HG02798 (cell line): ENCODE data around the gene SMPDL3B.
"Not testable (repeated sequence)": the region's sequence is repeated elsewhere in the genome, so short reads cannot be mapped to it uniquely, and the experiment has no call there.

Source experiments
- ATAC-seq: cut with Tn5 transposase; IDR thresholded peaks from one replicate; pipeline ENCODE4 v1.9.1; 2021; ENCODE audit warnings: mild to moderate bottlenecking; ENCODE audit not compliant: unreplicated experiment, poor library complexity

SMPDL3B gene

DNA sequence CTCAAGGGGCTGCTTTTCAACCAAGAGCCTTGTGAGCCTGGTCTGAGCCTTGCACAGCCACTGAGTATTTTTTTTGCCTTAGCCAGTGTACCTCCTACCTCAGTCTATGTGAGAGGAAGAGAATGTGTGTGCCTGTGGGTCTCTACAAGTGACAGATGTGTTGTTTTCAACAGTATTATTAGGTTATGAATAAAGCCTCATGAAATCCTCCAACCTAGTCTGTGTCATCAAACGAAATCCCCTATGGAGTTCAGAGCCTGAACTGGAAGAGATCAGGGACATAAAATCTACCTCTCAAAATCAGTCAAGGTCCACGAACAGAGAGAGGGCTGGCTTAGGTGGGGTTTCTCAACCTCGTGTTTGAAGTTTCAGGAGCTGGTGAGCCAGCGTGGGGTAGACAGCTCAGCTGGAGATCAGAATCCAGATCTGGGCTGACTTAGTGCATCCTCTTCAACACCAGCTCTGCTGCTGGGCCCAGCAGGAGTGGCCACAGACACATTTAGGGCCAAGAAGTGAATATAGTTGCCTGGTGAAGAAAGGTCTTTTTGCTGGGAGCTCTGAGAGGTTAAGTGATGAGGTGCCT is 33.2 kb downstream of the SMPDL3B start:
- ATAC-seq, result no peak

DNA sequence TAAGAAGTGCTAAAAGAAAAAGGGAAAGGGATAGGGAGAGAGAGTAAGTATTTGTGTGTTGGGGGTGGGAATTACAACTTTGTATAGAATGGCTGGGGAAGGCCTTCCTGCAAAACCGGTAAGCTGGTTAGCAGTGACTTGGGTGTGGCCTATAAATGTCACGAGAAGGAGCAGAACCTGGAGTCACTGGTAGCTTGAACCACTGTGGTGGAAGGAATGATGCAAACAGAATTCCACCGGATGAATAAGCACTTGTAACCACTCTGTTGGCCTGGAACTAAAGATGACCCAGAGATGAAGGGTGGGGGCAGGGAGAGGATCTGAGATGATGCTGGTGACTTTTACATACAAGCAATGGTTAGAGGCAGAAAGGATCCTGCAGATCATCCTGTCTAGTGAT is 33.9 kb downstream of the SMPDL3B start:
- no peak for ATAC-seq

DNA sequence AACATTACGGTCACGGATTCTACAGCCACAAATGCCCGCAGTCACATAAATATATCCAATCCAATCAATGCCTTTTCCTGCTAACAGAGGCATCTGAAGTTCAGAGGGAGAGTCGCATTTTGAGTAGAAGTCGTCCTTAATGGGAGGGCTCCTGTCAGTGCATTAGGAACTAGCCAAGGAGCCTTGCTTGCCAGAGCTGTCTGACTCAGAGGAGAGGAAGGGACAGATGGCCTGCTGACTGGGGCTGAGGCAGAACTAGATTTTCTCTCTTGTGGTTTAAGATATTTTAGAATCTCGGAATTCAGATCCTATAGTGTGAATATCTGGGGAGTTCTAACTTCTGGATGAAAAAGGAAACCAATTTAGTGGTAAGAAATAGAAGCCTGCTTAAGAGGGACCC is 35.6 kb downstream of the SMPDL3B start:
- no peak for ATAC-seq

DNA sequence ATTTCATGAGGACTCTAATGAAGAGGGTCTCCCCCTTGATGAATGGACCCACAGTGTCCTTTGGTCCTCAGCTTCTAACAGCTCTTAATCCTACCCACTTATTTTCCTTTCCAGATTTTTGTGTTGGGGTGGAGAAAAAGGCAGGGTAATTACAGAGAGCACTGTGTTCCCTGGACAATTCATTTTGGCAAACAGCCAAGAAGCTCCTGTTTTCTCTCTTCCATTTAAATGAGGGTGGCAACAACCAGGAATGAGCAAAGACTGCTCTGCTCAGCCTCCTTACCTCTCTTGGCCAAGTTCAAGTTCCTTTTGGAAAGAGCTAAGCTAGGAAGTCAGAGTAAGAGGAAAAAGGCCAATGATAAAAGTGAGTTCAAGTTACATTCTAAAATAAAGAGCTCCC is 36.9 kb downstream of the SMPDL3B start:
- no peak for ATAC-seq

DNA sequence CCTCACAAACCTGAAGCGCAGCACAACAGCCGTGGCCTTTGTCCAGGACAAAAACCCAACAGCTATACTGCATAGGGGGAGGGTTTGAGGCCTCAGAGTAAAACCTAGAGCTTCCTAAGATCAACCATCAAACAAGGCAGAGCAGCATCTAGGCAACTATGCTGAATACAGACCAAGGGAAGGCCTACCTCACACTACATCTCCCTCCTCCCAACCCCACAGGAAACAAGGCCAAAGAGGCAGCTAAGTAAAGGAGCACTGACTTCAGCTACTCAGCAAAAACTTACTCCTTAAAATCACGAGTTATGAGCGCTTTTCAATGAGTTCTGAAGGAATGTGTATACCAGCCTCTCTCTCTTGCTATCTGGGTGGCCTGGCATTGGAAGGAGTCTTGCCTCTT is 37.3 kb downstream of the SMPDL3B start:
- ATAC-seq, result no peak

DNA sequence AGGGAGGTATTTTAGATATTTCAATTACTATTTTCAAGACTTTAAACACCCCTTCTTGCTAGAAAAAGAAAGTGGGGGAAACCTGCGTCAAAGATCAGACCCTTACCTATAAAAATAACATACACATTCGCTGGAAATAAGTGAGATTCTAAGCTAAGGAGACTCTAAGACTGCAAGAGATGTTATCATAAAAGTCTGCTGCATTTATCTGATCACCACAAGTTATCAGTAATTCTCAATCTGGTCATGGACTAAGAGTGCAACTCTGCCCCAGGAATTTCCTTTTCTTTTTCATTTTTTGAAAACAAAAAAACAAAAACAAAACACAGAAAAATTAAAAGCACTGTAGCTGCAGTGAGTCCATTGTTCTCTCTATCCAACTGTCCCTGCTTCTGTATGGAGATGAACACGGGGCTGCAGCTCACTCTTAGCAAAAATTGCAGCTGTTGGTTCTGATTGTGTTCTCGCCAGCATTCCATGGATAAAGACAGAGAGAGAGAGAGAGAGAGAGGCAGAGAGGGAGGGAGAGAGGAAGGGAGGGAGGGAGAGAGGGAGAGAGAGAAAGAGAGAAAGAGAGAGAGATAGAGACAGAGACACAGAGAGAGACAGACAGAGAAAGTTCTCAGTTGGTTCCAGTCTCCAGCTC is 39.1 kb downstream of the SMPDL3B start:
- no peak for ATAC-seq

DNA sequence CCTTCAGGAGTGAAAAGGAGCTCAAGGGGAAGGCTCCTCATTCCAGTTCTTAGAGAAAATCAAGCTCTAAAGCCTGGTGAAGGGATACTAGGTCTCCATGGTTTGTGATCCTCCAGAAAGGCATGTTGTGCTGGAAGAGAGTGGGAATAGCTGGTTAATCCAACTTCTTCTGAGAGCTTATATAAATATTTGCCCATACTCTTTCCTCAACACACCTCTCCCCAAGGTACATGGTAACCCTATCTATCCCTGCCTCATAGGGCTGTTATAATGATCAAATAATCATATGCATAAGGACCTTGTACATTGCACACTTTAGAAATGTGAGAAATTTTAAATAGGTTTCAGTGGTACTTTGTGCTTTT is 39.6 kb downstream of the SMPDL3B start:
- no peak for ATAC-seq

DNA sequence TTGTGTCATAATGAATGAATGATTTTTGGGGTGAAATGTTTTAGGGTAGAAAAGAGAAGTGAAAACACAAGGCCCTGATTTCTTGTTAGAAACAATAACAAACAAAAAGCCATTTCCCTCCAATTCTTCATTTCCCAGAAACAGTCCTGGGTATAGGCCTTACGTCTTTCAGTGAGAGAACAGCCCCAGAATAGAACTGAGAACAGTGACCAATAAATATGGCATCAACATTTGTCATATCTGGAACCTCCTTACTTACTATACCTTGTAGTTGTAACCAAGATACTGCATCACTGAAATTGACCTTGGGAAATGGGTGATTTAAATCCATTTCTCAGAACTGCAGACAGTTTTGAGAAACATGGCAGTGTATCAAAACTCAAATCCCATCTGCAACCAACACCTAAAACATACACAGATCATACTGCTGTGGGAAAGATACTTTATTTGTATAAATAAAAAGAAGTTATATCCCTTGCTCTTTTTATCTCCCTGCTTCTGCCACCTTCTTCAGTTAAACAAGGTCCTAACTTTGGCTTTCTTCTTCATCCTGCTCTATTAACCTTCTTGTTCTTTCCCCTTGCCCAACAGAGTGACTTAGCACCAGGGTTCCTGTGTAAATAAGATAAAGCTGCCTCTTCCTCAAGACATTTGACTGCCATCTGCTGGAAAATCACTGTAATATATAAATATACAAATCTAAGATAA is 44.5 kb downstream of the SMPDL3B start:
- ATAC-seq, result no peak

DNA sequence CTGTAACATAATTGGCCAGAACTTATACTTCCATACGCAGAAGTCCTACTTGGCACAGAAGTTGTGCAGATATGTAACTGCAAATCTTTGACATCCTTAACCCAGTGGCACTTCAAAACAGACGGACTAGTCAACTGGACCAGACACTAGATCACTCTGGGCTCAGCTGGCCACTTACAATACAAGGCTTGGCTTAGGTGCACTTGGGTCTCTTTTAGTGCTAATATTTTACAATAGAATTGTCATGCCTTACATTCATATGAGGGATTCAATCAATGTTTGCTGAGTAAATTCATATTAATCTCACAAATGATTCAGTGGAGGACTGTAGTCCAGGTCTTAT is 45.0 kb downstream of the SMPDL3B start:
- ATAC-seq, result no peak

DNA sequence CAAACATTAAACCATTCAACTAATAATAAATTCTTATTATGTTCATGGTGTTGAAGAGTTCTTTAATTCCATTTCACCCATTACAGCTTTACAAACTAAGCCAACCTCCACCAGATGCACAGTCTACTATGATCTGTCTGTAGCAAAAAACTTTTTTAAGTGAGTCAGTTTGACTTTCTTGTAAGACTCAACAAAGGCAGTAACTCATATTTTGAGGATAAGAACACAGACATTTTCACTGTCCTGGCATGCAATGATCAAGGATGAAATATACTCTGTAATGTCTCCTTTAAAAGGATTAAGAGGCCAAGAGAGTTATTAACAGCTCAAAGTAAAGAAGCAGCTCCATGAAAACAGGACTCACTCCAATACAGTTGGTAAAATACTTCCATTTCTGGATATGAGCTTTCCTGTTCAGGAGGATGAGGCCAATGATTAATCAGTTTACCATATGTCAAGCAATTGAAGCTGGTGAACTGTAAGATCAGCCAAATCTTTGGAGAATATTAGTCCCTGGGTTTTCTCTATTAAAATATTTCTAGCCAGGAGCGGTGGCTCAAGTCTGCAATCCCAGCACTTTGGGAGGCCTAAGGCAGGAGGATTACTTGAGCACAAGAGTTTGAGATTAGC is 45.5 kb downstream of the SMPDL3B start:
- ATAC-seq, result no peak

DNA sequence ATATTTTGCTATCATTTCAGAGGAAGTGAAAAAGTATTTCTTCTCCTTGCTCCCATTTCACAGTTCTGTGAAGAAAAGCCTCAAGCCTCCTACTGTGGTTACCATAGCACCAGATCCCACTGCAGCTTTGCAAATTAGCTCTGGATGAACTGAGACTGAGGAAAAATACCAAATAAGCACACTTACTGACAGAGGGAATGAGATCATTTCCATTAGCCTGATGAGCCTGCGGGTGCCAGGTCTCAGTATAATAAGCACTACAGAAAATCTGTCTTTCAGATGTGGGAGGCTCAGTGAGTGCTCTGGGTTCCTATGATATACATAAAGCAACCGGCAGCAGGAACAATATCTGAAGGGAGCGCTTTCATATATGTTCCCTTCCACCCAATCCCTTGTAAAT is 46.3 kb downstream of the SMPDL3B start:
- no peak for ATAC-seq

DNA sequence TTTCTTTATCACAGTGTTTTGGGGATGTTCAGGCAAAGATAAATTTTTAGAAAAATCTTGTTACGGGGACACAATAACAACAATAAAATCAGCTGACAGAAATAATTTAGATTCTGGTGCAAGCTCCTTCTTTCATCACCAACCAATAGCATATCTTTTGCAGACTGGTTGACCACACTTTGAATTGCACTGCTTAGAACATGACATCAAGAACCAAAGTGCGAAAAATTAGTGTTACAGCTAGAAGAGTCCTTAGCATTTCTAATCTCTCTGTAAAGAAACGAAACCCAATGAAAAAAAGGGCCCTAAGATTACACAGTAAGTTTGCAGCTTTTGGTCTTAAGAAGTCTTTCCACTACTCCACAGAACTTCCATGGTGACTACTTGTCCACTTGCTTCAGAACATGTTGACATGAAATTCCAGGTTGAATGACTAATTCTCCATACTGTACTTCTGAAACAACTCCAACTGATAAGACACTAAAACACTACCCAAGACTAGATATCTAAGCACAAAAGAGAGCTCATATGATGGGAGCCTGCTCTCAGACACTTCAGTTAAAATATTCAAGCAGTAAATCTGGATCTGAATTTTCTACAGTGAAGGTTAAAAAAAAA is 56.2 kb downstream of the SMPDL3B start:
- no peak for ATAC-seq

DNA sequence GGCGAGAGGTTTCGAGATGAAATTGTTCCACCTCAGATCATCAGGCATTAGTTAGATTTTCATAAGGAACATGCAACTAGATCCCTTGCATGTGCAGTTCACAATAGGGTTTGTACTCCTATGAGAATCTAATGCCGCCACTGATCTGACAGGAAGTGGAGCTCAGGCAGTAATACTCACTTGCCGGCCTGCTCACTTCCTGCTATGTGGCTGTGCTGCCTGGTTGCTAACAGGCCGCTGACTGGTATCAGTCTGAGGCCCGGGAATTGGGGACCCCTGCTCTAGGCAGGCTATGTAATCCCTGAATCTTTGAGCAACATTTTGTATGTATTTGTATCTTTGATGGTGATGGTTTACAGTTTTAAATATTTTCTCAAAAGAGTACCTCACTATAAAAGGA is 57.5 kb downstream of the SMPDL3B start:
- ATAC-seq, result no peak

DNA sequence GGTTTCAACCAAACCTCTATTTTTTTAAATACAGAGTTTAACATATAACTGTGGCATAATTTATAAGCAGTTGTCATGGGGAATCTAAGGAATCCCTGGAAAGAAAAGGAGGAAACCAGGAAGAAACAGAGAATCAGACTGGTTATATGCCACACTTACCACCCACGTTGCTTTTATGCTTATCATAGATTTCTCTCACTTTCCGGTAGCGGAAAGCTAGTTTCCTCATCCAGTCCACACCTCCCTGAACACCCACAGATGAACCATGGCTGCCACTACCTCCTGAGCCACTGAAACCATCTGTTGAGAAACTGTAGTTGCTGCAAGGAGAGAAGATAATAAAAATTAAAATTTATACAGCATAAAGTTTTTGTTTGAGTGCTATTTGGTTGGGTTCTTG is 58.4 kb downstream of the SMPDL3B start:
- no peak for ATAC-seq

DNA sequence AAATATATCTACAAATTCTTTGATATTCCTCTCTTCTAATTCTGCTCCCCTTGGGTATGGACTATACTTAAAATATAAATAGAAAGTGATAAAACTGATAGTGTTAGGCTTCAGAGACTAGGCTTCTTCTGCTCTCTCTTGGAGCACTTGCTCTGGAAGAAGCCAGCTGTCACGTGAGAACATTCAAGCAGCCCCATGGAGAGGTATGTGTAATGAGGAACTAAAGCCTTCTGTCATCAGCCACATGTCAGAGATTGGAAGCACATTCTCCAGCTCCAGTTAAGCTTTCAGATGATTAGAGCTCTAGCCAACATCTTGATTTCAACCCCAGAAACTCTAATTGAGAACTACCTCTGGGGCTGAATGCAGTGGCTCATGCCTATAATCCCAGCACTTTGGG is 59.3 kb downstream of the SMPDL3B start:
- ATAC-seq, result no peak

DNA sequence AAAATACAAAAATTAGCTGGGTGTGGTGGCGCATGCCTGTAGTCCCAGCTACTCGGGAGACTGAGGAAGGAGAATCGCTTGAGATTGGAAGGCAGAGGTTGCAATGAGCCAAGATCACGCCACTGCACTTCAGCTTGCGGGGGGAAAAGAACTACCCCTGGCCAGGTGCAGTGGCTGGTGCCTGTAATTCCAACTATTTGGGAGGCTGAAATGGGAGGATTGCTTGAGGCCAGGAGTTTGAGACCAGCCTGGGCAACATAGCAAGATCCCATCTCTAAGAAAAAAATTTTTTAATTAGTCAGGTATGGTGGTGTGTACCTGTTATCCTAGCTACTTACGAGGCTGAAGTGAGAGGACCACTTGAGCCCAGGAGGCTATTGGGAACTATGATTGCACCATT is 59.7 kb downstream of the SMPDL3B start:
- not testable (repeated sequence) for ATAC-seq

DNA sequence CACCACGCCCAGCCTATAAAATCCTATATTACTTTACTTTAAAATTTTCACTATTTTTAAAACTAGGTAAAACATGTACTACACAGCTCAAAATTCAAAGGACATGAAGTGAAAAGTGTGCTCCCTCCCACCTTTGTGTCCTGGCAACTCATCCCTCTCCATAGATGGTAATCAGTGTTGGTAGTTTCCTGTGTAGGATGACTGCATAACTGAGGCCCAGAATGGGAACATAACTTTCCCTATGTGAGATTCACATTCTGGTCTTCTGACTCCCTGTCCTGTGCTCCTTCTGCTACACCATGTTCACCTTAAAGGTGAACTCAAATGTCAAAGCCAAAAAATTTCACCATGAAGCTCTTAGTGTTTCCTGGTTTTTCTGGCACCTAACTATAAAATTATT is 64.3 kb downstream of the SMPDL3B start:
- ATAC-seq, result no peak

DNA sequence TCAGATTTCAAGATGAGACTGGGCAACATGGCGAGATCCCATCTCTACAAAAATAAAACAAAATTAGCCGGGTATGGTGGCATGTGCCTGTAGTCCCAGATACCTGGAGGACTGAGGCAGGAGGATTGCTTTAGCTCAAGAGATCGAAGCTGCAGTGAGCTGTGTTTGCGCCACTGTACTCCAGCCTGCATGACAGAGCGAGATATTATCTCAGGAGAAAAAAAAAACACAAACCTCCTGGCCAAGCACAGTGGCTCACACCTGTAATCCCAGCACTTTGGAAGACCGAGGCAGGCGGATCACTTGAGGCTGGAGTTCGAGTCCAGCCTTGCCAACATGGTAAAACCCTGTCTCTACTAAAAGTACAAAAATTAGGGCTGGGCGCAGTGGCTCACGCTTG is 67.8 kb downstream of the SMPDL3B start:
- no peak for ATAC-seq

DNA sequence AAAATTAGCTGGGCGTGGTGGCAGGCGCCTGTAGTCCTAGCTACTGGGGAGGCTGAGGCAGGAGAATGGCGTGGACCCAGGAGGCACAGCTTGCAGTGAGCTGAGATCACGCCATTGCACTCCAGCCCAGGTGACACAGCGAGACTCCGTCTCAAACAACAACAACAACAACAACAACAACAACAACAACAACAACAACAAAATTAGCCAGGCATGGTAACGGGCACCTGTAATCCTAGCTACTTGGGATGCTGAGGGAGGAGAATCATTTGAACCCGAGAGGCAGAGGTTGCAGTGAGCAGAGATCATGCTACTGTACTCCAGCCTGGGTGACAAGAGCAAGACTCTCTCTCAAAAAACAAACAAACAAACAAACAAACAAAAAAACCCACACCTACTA is 68.3 kb downstream of the SMPDL3B start:
- ATAC-seq, result not testable (repeated sequence)
